HCT116 (cell line): Measurements from ENCODE around the gene GRK1. TPM values are rescaled to one million over a fixed set of nuclear protein-coding genes. Genes with fewer than 3 reads are reported as not detected.

Experiments used
- ATAC-seq: fragments of 200-7000 bp; cut with Tn5 transposase; 2 replicates; pipeline ENCODE4 v1.9.1; 2020; ENCODE audit warnings: mild to moderate bottlenecking, moderate library complexity
- BruUV-seq: library from RNA; stranded (reverse); fragments of 400-500 nt; replicated peaks from 2 replicates; lab custom pipeline; 2021; lab: Mats Ljungman, UMichigan
- CTCF ChIA-PET: fragments of 300-600 bp; sonication (Branson Sonifier 250); formaldehyde crosslinking; loops from one replicate; lab custom pipeline; 2021; ENCODE audit warnings: antibody characterized with exemption; lab: Charles Lee
- POLR2A ChIA-PET: fragments of 300-600, 350-600 bp; sonication (Branson Sonifier 250); formaldehyde crosslinking; loops from one replicate; lab custom pipeline; 2021; ENCODE audit warnings: antibody characterized with exemption; lab: Charles Lee
- RAD21 ChIA-PET, 2 experiments: fragments of 300-600 bp; sonication (Branson Sonifier 250); formaldehyde crosslinking; loops; one replicate each; lab custom pipeline; 2023; ENCODE audit warnings: low total read pairs in 2 of 2; ENCODE audit not compliant: uncharacterized antibody in 2 of 2, unreplicated experiment in 2 of 2, low non-redundant PET in 1 of 2; lab: Charles Lee
- DNase-seq: peaks from one replicate; pipeline ENCODE4 v3.0.0-alpha.2; 2010; ENCODE audit warnings: low read depth, low spot score
- H2AFZ ChIP-seq: fragments of 200-600 bp; shearing (Covaris generic), sonication (generic); 2 replicates; pipeline ENCODE4 v1.6.1; 2017; ENCODE audit warnings: low read depth, mixed run types, mixed read lengths, antibody characterized with exemption, low read length; ENCODE audit not compliant: poor library complexity, severe bottlenecking
- H3K27ac ChIP-seq: 2 replicates; pipeline ENCODE4 v1.5.1; 2012; ENCODE audit warnings: low read depth, low read length
- H3K27me3 ChIP-seq: fragments of 200-600 bp; sonication (generic); 2 replicates; pipeline ENCODE4 v1.6.1; 2016; ENCODE audit warnings: mixed run types, low read length, mixed read lengths; ENCODE audit not compliant: insufficient read depth
- H3K36me3 ChIP-seq, 2 experiments: fragments of 200-500 bp in 1 of 2; fragments of 200-600 bp in 1 of 2; sonication (Bioruptor generic) in 1 of 2; sonication (generic) in 1 of 2; 2 replicates each; pipeline versions ENCODE4 v1.5.1 to v1.6.1; 2014 to 2016; ENCODE audit warnings: low read length in 2 of 2, inconsistent platforms in 1 of 2, mixed read lengths in 1 of 2, mixed run types in 1 of 2; ENCODE audit not compliant: insufficient read depth in 2 of 2, control insufficient read depth in 1 of 2
- H3K4me1 ChIP-seq, 2 experiments: fragments of 200-600 bp in 1 of 2; sonication (generic) in 1 of 2; 2 replicates each; pipeline versions ENCODE4 v1.5.1 to v1.6.1; 2012 to 2017; ENCODE audit warnings: low read length in 2 of 2, inconsistent platforms in 1 of 2, mild to moderate bottlenecking in 1 of 2, mixed read lengths in 1 of 2, mixed run types in 1 of 2, moderate library complexity in 1 of 2; ENCODE audit not compliant: insufficient read depth in 2 of 2, control insufficient read depth in 1 of 2
- H3K4me2 ChIP-seq: fragments of 200-600 bp; sonication (generic); 2 replicates; pipeline ENCODE4 v1.6.1; 2017; ENCODE audit warnings: mixed run types, low read length, mixed read lengths
- H3K4me3 ChIP-seq, 2 experiments: fragments of 200-600 bp in 1 of 2; sonication (generic) in 1 of 2; replicated peaks in 1 of 2; 2 replicates each; pipeline ENCODE4 v1.5.1; 2011 to 2016; ENCODE audit warnings: low read length in 2 of 2, control low read depth in 1 of 2, low read depth in 1 of 2, mild to moderate bottlenecking in 1 of 2, mixed read lengths in 1 of 2, mixed run types in 1 of 2
- H3K79me2 ChIP-seq: fragments of 200-600 bp; sonication (generic); 2 replicates; pipeline ENCODE4 v1.6.1; 2017; ENCODE audit warnings: mild to moderate bottlenecking, mixed run types, low read length, moderate library complexity, mixed read lengths; ENCODE audit not compliant: insufficient read depth
- H3K9ac ChIP-seq: fragments of 200-600 bp; sonication (generic); 2 replicates; pipeline ENCODE4 v1.6.1; 2016; ENCODE audit warnings: low read length, mixed read lengths
- H3K9me2 ChIP-seq: fragments of 200-600 bp; sonication (generic), shearing (Covaris generic); 2 replicates; pipeline ENCODE4 v1.6.1; 2017; ENCODE audit warnings: mixed run types, mild to moderate bottlenecking, moderate library complexity; ENCODE audit not compliant: insufficient read depth
- H3K9me3 ChIP-seq, 2 experiments: fragments of 200-500 bp in 1 of 2; fragments of 200-600 bp in 1 of 2; sonication (Bioruptor generic) in 1 of 2; sonication (generic) in 1 of 2; 2 replicates each; pipeline ENCODE4 v1.6.1; 2014 to 2017; ENCODE audit warnings: low read length in 2 of 2, mixed read lengths in 2 of 2, inconsistent platforms in 1 of 2, low read depth in 1 of 2, mild to moderate bottlenecking in 1 of 2, mixed run types in 1 of 2, moderate library complexity in 1 of 2; ENCODE audit not compliant: control insufficient read depth in 1 of 2, insufficient read depth in 1 of 2
- H4K20me1 ChIP-seq: fragments of 200-600 bp; sonication (generic), shearing (Covaris generic); 2 replicates; pipeline ENCODE4 v1.6.1; 2017; ENCODE audit warnings: mixed run types, mild to moderate bottlenecking, moderate library complexity; ENCODE audit not compliant: insufficient read depth
- ATF3 ChIP-seq: IDR thresholded peaks from 2 replicates; pipeline ENCODE4 v1.6.1; 2012
- CBX3 ChIP-seq: IDR thresholded peaks from 2 replicates; pipeline ENCODE4 v1.6.1; 2012; ENCODE audit warnings: low read depth
- CEBPB ChIP-seq: IDR thresholded peaks from 2 replicates; pipeline ENCODE4 v1.6.1; 2012; ENCODE audit warnings: low read depth
- CTCF ChIP-seq, 3 experiments: fragments of 200-600 bp in 1 of 3; sonication (generic) in 1 of 3; IDR thresholded peaks in 2 of 3; conservative IDR thresholded peaks in 1 of 3; 2 replicates each; pipeline ENCODE4 v1.5.1; 2012 to 2017; ENCODE audit warnings: low read depth in 2 of 3, low read length in 2 of 3, antibody characterized with exemption in 1 of 3, borderline replicate concordance in 1 of 3, control low read depth in 1 of 3, mild to moderate bottlenecking in 1 of 3, mixed read lengths in 1 of 3, mixed run types in 1 of 3, moderate library complexity in 1 of 3; ENCODE audit not compliant: insufficient read depth in 1 of 3
- ELF1 ChIP-seq: IDR thresholded peaks from 2 replicates; pipeline ENCODE4 v1.6.1; 2012; ENCODE audit warnings: low read depth, borderline replicate concordance
- EZH2 ChIP-seq: fragments of 200-600 bp; sonication (generic); IDR thresholded peaks from 2 replicates; pipeline ENCODE4 v1.6.1; 2017; ENCODE audit warnings: antibody characterized with exemption, mixed run types
- EZH2phosphoT487 ChIP-seq: fragments of 200-600 bp; IDR thresholded peaks from 2 replicates; pipeline ENCODE4 v1.6.1; 2018; ENCODE audit warnings: antibody characterized with exemption, borderline replicate concordance
- FOSL1 ChIP-seq: IDR thresholded peaks from 2 replicates; pipeline ENCODE4 v1.6.1; 2012; ENCODE audit warnings: low read depth
- JUND ChIP-seq: IDR thresholded peaks from 2 replicates; pipeline ENCODE4 v1.6.1; 2012
- POLR2A ChIP-seq: IDR thresholded peaks from 2 replicates; pipeline ENCODE4 v1.7.0; 2011; ENCODE audit warnings: borderline replicate concordance; ENCODE audit not compliant: insufficient read depth, insufficient read length; ENCODE audit errors: extremely low read depth
- POLR2AphosphoS5 ChIP-seq: IDR thresholded peaks from 2 replicates; pipeline ENCODE4 v1.6.1; 2011; ENCODE audit warnings: mild to moderate bottlenecking, low read depth, low read length, moderate library complexity
- RAD21 ChIP-seq: IDR thresholded peaks from 2 replicates; pipeline ENCODE4 v1.6.1; 2012; ENCODE audit warnings: low read depth, mild to moderate bottlenecking
- SIN3A ChIP-seq: IDR thresholded peaks from 2 replicates; pipeline ENCODE4 v1.6.1; 2012; ENCODE audit warnings: low read depth
- SRF ChIP-seq: IDR thresholded peaks from 2 replicates; pipeline ENCODE4 v1.6.1; 2012; ENCODE audit warnings: low read depth
- TCF7L2 ChIP-seq: IDR thresholded peaks from 2 replicates; pipeline ENCODE4 v1.7.0; 2011; ENCODE audit warnings: borderline replicate concordance, inconsistent platforms; ENCODE audit not compliant: insufficient read depth, insufficient read length; ENCODE audit errors: extremely low read depth
- ZFX ChIP-seq: fragments of 450-650 bp; IDR thresholded peaks from 2 replicates; pipeline ENCODE4 v1.6.1; 2017
- ZNF274 ChIP-seq: fragments of 200-500 bp; sonication (Bioruptor generic); IDR thresholded peaks from 2 replicates; pipeline ENCODE4 v1.6.1; 2014; ENCODE audit warnings: mild to moderate bottlenecking, low read depth, low read length, inconsistent platforms
- intact Hi-C: fragments of 100-400 bp; cut with micrococcal nuclease; formaldehyde crosslinking; loops from 2 replicates; pipeline ENCODE4 v1.10.0; 2022
- total RNA-seq: library from RNA; stranded (reverse); gene quantifications from one replicate; pipeline ENCODE4 v1.2.1, GENCODE V29; 2021; ENCODE audit not compliant: unreplicated experiment
- TF ChIP-seq, protein P1 (sequence below): IDR thresholded peaks from 2 replicates; pipeline ENCODE4 v1.6.1; 2012
- TF ChIP-seq, protein P2 (sequence below): IDR thresholded peaks from 2 replicates; pipeline ENCODE4 v1.6.1; 2011; ENCODE audit warnings: mild to moderate bottlenecking, low read length, moderate library complexity; ENCODE audit not compliant: insufficient replicate concordance; ENCODE audit errors: extremely low read depth
- TF ChIP-seq, protein P3 (sequence below): IDR thresholded peaks from 2 replicates; pipeline ENCODE4 v1.6.1; 2012; ENCODE audit warnings: low read depth

The GRK1 gene
- total RNA-seq, 1 experiment from 2014 or later = not detected

DNA sequence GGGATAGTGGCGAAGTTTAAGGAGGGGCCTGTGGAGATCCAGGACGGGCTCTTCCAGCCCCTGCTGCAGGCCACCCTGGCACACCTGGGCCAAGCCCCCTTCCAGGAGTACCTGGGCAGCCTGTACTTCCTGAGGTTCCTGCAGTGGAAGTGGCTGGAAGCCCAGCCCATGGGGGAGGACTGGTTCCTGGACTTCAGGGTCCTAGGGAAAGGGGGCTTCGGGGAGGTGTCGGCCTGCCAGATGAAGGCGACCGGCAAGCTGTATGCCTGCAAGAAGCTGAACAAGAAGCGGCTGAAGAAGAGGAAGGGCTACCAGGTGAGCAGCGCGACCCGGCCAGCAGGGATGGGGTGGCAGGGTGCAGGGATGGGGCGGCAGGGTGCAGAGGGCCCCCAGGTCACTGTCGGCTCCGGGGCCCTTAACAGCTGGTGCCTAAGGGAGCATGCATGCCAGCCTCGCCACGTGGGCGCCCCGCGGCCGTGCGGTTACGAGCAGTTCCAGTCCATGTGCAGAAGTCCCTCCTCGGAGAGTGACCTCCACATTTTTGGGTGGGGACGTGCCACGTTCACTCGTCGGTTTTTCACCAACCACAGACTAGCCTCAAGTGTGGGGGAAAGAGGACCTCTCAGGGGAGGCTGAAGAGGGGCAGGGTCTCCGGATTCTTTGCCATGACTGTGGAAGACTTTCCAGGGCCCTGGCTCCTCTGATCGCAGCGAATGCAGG, 912 bp downstream of the GRK1 start:
- no peaks in the 10 kb centered on the region for H3K79me2 ChIP-seq
- no TSS peak for BruUV-seq
- no peaks in the 10 kb centered on the region for H3K9me2 ChIP-seq
- CTCF ChIA-PET = no interaction called here
- no peaks in the 10 kb centered on the region for H3K4me1 ChIP-seq
- RAD21 ChIA-PET = no interaction called here
- POLR2A ChIA-PET = no interaction called here
- H3K9me3 ChIP-seq = no peaks in the 10 kb centered on the region; a peak in 1 of 4 replicates
- H3K4me2 ChIP-seq = no peak overlapping the region
- H3K27ac ChIP-seq = no peak overlapping the region
- ATAC-seq = no peak
- H3K36me3 ChIP-seq = no peaks in the 10 kb centered on the region
- TF ChIP-seq ZFX (no peak), SRF (no peak), EZH2 (no peak), EZH2phosphoT487 (no peak), ZNF274 (no peak), JUND (no peak), CEBPB (no peak), CTCF (IDR thresholded peaks at IDR 0.05 in 2 of 3, conservative IDR thresholded peaks at IDR 0.05 in 1 of 3; ENCODE audit: borderline replicate concordance in 1 of 3, insufficient read depth in 1 of 3, low read depth in 2 of 3, low read length in 2 of 3) (no peak), FOSL1 (no peak), POLR2AphosphoS5 (no peak), ATF3 (no peak), SIN3A (no peak), TCF7L2 (no peak), RAD21 (no peak), POLR2A (no peak), ELF1 (no peak), CBX3 (no peak)
- TF ChIP-seq, protein P1, sequence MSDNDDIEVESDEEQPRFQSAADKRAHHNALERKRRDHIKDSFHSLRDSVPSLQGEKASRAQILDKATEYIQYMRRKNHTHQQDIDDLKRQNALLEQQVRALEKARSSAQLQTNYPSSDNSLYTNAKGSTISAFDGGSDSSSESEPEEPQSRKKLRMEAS = no peak
- TF ChIP-seq, protein P2, sequence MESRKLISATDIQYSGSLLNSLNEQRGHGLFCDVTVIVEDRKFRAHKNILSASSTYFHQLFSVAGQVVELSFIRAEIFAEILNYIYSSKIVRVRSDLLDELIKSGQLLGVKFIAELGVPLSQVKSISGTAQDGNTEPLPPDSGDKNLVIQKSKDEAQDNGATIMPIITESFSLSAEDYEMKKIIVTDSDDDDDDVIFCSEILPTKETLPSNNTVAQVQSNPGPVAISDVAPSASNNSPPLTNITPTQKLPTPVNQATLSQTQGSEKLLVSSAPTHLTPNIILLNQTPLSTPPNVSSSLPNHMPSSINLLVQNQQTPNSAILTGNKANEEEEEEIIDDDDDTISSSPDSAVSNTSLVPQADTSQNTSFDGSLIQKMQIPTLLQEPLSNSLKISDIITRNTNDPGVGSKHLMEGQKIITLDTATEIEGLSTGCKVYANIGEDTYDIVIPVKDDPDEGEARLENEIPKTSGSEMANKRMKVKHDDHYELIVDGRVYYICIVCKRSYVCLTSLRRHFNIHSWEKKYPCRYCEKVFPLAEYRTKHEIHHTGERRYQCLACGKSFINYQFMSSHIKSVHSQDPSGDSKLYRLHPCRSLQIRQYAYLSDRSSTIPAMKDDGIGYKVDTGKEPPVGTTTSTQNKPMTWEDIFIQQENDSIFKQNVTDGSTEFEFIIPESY = no peak
- TF ChIP-seq, protein P3, sequence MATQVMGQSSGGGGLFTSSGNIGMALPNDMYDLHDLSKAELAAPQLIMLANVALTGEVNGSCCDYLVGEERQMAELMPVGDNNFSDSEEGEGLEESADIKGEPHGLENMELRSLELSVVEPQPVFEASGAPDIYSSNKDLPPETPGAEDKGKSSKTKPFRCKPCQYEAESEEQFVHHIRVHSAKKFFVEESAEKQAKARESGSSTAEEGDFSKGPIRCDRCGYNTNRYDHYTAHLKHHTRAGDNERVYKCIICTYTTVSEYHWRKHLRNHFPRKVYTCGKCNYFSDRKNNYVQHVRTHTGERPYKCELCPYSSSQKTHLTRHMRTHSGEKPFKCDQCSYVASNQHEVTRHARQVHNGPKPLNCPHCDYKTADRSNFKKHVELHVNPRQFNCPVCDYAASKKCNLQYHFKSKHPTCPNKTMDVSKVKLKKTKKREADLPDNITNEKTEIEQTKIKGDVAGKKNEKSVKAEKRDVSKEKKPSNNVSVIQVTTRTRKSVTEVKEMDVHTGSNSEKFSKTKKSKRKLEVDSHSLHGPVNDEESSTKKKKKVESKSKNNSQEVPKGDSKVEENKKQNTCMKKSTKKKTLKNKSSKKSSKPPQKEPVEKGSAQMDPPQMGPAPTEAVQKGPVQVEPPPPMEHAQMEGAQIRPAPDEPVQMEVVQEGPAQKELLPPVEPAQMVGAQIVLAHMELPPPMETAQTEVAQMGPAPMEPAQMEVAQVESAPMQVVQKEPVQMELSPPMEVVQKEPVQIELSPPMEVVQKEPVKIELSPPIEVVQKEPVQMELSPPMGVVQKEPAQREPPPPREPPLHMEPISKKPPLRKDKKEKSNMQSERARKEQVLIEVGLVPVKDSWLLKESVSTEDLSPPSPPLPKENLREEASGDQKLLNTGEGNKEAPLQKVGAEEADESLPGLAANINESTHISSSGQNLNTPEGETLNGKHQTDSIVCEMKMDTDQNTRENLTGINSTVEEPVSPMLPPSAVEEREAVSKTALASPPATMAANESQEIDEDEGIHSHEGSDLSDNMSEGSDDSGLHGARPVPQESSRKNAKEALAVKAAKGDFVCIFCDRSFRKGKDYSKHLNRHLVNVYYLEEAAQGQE = no peak
- TF ChIP-seq, all 23 proteins: peak for 0
- Histone ChIP-seq H3K9ac (no peak overlapping the region), H3K4me3 (no peak overlapping the region), H3K27me3 (no peaks in the 10 kb centered on the region), H4K20me1 (no peaks in the 10 kb centered on the region), H2AFZ (no peak overlapping the region)
- no peak for DNase-seq
- intact Hi-C loops = no loop called here
